CD4-positive, CD25-positive, alpha-beta regulatory T cell (primary cell): Measurements from ENCODE around the gene GORAB. TPM values are rescaled to one million over a fixed set of nuclear protein-coding genes. Genes with fewer than 3 reads are reported as not detected.

Source experiments
- ATAC-seq, 2 donors: fragments of 150-1000 bp; cut with Tn5 transposase; one replicate each; pipeline ENCODE4 v1.10.0; 2021; ENCODE audit warnings: low read depth in 2 of 2, moderate number of reproducible peaks in 2 of 2, moderate library complexity in 1 of 2
- DNase-seq, 3 donors: peaks; one replicate each; pipeline versions ENCODE4 v3.0.0 to v3.0.0-alpha.2; 2012 to 2022; ENCODE audit warnings: mixed read lengths in 1 of 3
- H3K27ac ChIP-seq: one replicate; pipeline ENCODE4 v1.7.0; 2013; ENCODE audit warnings: mild to moderate bottlenecking, low read length; ENCODE audit not compliant: insufficient read depth, poor library complexity, severe bottlenecking
- H3K27me3 ChIP-seq: one replicate; pipeline ENCODE4 v1.7.0; 2013; ENCODE audit warnings: low read length; ENCODE audit not compliant: control insufficient read depth, insufficient read depth
- H3K36me3 ChIP-seq: one replicate; pipeline ENCODE4 v1.7.0; 2013; ENCODE audit warnings: mild to moderate bottlenecking, low read length, moderate library complexity; ENCODE audit not compliant: control insufficient read depth, insufficient read depth
- H3K4me1 ChIP-seq: 2 replicates; pipeline ENCODE4 v1.7.0; 2013; ENCODE audit warnings: mild to moderate bottlenecking, low read length; ENCODE audit not compliant: insufficient read depth, control insufficient read depth, poor library complexity, severe bottlenecking
- H3K4me3 ChIP-seq: one replicate; pipeline ENCODE4 v1.7.0; 2013; ENCODE audit warnings: low read depth, mild to moderate bottlenecking, low read length, moderate library complexity
- H3K9me3 ChIP-seq, 2 experiments: 1 replicate in 1 of 2; 2 replicates in 1 of 2; pipeline ENCODE4 v1.7.0; 2013; ENCODE audit warnings: low read length in 2 of 2, mild to moderate bottlenecking in 1 of 2, moderate library complexity in 1 of 2; ENCODE audit not compliant: control insufficient read depth in 2 of 2
- H3K27ac Mint-ChIP-seq, 3 donors: one replicate each; pipeline ENCODE4 v1.8.0; 2020 to 2022; ENCODE audit warnings: mild to moderate bottlenecking in 3 of 3, mixed read lengths in 3 of 3, moderate library complexity in 2 of 3
- H3K27me3 Mint-ChIP-seq: one replicate; pipeline ENCODE4 v1.8.0; 2022; ENCODE audit warnings: mild to moderate bottlenecking, mixed read lengths
- H3K36me3 Mint-ChIP-seq: one replicate; pipeline ENCODE4 v1.8.0; 2020; ENCODE audit warnings: mixed read lengths
- H3K4me1 Mint-ChIP-seq, 4 donors: one replicate each; pipeline ENCODE4 v1.8.0; 2020 to 2022; ENCODE audit warnings: mixed read lengths in 4 of 4, mild to moderate bottlenecking in 1 of 4
- H3K4me3 Mint-ChIP-seq, 4 donors: one replicate each; pipeline ENCODE4 v1.8.0; 2020 to 2022; ENCODE audit warnings: mild to moderate bottlenecking in 4 of 4, mixed read lengths in 4 of 4, moderate library complexity in 3 of 4
- H3K9me3 Mint-ChIP-seq, 7 donors: one replicate each; pipeline ENCODE4 v1.8.0; 2020 to 2022; ENCODE audit warnings: mixed read lengths in 7 of 7, mild to moderate bottlenecking in 3 of 7, moderate library complexity in 2 of 7
- polyA plus RNA-seq, 4 donors: library from polyadenylated mRNA; unstranded; fragments of 300-500 nt; fragmentation: Illumina TruSeq; gene quantifications; one replicate each; pipeline ENCODE4 v1.2.3, GENCODE V29; 2021
- total RNA-seq: library from RNA; stranded (reverse); gene quantifications from one replicate; pipeline ENCODE4 v1.2.3, GENCODE V29; 2022

The GORAB gene
- total and polyA plus RNA-seq, 5 donors from 2014 or later: 3.7 to 29.8 (median 4.9) TPM

DNA sequence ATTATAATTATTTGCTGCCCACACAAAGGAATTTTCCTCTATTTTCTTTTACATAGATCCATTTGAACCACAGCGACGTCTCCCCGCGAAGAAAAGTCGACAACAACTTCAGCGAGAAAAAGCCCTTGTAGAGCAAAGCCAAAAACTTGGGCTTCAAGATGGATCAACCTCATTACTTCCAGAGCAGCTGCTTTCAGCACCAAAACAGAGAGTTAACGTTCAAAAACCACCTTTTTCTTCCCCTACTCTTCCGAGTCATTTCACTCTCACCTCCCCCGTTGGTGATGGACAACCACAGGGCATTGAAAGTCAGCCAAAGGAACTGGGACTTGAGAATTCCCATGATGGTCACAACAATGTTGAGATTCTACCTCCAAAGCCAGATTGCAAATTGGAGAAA lies 7.2 kb downstream of the GORAB start:
- Mint-ChIP-seq H3K4me1 (peaks cover 25 to 53% (median 33%) of the 10 kb centered on the region in 4 donors), H3K27ac (peak overlapping the region in 1 of 3 donors; percentile 68), H3K9me3 (no peaks in the 10 kb centered on the region), H3K27me3 (no peaks in the 10 kb centered on the region), H3K36me3 (peaks cover 62% of the 10 kb centered on the region), H3K4me3 (no peak overlapping the region)
- no peak overlapping the region for H3K4me3 ChIP-seq
- DNase-seq (no peak), ATAC-seq (no peak)
- H3K9me3 ChIP-seq: no peaks in the 10 kb centered on the region
- H3K27me3 ChIP-seq: no peaks in the 10 kb centered on the region
- no peak overlapping the region for H3K27ac ChIP-seq
- no peaks in the 10 kb centered on the region for H3K4me1 ChIP-seq
- peaks cover 46% of the 10 kb centered on the region for H3K36me3 ChIP-seq

DNA sequence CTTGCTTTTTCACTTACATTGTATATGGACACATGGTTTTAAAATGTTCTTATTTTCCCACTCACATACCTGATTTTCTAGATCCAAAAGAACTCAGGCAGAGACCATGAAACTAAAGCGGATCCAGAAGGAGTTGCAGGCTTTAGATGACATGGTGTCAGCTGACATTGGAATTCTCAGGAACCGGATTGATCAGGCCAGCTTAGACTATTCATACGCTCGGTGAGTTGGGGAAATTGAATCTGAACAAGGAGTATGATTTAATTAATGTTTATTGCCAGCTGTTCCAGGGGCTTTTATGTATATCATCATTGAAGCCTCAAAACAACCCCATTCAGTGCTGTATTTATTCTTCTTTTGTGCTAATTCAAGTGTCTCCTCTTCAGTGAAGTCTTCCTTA lies 12.7 kb downstream of the GORAB start:
- no peak overlapping the region for H3K4me3 ChIP-seq
- peaks cover 84% of the 10 kb centered on the region for H3K36me3 ChIP-seq
- peaks cover 0 to 36% (median 11%) of the 10 kb centered on the region in 4 donors for H3K4me1 Mint-ChIP-seq
- no peaks in the 10 kb centered on the region for H3K9me3 ChIP-seq
- no peak for DNase-seq
- ATAC-seq: no peak
- no peaks in the 10 kb centered on the region for H3K27me3 ChIP-seq
- no peak overlapping the region for H3K27ac Mint-ChIP-seq
- peaks cover 4% of the 10 kb centered on the region for H3K4me1 ChIP-seq
- H3K27me3 Mint-ChIP-seq: no peaks in the 10 kb centered on the region
- no peak overlapping the region for H3K27ac ChIP-seq
- peaks cover 74% of the 10 kb centered on the region for H3K36me3 Mint-ChIP-seq
- no peaks in the 10 kb centered on the region for H3K9me3 Mint-ChIP-seq
- no peak overlapping the region for H3K4me3 Mint-ChIP-seq

DNA sequence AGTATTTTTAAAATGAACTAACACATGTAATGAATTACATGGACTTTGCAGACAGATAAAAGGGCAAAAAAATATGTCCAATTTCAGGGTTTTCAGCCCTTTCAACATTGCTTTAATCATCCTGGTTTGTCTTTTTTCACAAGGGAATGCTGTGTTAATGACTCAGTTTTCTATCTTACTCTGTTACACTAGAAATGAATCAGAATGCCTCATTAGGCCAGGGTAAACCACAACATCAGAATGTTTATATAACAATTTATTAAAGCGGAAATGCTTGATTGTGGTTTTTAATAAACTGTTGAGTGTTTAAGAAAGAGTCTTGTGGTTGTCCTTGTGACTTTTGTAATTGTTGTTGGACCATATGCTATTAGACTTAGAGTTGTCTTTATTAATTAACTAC lies 13.5 kb downstream of the GORAB start:
- Mint-ChIP-seq H3K9me3 (no peaks in the 10 kb centered on the region), H3K36me3 (peaks cover 70% of the 10 kb centered on the region), H3K4me3 (no peak overlapping the region), H3K4me1 (peaks cover 0 to 27% (median 9%) of the 10 kb centered on the region in 4 donors), H3K27me3 (no peaks in the 10 kb centered on the region), H3K27ac (no peak overlapping the region)
- ATAC-seq (no peak), DNase-seq (no peak)
- Histone ChIP-seq H3K27me3 (no peaks in the 10 kb centered on the region), H3K4me1 (peaks cover 4% of the 10 kb centered on the region), H3K4me3 (no peak overlapping the region), H3K27ac (no peak overlapping the region), H3K9me3 (no peaks in the 10 kb centered on the region), H3K36me3 (peaks cover 83% of the 10 kb centered on the region)

DNA sequence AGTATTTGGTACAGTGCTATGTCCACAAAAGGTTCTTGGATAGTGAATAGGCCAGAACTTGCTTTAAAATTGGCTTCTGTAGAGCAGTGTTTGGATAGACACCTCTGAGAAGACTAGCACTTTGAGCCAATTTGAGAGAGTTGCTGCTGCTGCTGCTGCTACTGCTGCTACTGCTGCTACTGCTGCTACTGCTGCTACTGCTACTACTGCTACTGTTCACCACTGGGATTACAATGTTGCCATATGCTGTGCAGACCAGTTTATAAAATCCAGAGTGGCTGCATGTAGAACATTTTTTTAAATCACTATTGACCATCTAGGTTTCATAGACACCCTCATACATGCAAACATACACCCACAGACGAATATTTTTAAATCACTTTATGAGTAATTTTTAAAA lies 15.3 kb downstream of the GORAB start:
- Histone ChIP-seq H3K4me1 (peaks cover 4% of the 10 kb centered on the region), H3K27ac (no peak overlapping the region), H3K9me3 (no peaks in the 10 kb centered on the region), H3K4me3 (no peak overlapping the region), H3K36me3 (peaks cover 87% of the 10 kb centered on the region), H3K27me3 (no peaks in the 10 kb centered on the region)
- H3K27me3 Mint-ChIP-seq: no peaks in the 10 kb centered on the region
- H3K4me1 Mint-ChIP-seq: peaks cover 0 to 23% (median 6%) of the 10 kb centered on the region in 4 donors
- H3K9me3 Mint-ChIP-seq: no peaks in the 10 kb centered on the region
- no peak for DNase-seq
- H3K36me3 Mint-ChIP-seq: peaks cover 68% of the 10 kb centered on the region
- no peak for ATAC-seq
- H3K4me3 Mint-ChIP-seq: no peak overlapping the region
- no peak overlapping the region for H3K27ac Mint-ChIP-seq

DNA sequence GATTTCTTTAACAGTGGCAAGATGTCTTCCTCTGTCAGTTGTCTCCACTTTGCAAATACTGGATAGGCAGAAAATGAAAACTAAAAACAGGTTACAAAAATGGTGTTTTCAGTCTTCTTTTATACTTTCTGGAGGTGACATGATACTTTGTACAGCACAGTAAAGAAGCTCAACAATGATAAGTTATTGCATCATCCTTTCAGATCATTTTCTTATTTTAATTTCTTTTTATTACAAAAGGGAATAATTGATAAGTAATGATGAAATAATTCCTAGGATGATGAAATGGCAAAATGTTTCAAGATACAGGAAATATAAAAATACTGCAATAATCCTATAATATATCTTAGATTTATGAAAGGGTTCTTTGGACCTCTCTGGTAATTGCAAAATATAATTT lies 16.5 kb downstream of the GORAB start:
- DNase-seq: no peak
- Mint-ChIP-seq H3K4me3 (no peak overlapping the region), H3K27ac (no peak overlapping the region), H3K4me1 (peaks cover 0 to 22% (median 6%) of the 10 kb centered on the region in 4 donors), H3K36me3 (peaks cover 64% of the 10 kb centered on the region), H3K27me3 (no peaks in the 10 kb centered on the region), H3K9me3 (no peaks in the 10 kb centered on the region)
- H3K27me3 ChIP-seq: no peaks in the 10 kb centered on the region
- no peak overlapping the region for H3K4me3 ChIP-seq
- H3K27ac ChIP-seq: no peak overlapping the region
- H3K4me1 ChIP-seq: peaks cover 4% of the 10 kb centered on the region
- no peaks in the 10 kb centered on the region for H3K9me3 ChIP-seq
- no peak for ATAC-seq
- peaks cover 88% of the 10 kb centered on the region for H3K36me3 ChIP-seq

DNA sequence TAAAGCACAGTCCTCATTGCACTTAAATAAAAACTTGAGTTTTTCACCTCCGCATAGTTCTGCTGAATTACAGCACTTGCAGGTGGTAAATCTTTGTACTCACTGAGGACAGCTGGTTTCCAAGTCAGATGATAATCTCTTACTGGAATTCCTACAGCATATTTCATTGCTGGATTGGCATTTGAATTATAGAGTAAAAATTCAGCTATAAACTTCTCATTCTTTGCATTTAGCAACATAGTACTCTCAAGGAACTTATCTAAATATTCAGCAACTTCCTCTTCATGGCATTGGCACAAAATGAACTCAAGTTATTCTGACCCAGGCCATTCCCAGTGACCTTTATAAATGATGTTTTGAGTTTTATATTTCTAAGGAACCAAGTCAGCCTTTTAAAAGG lies 23.4 kb downstream of the GORAB start:
- H3K27me3 Mint-ChIP-seq: no peaks in the 10 kb centered on the region
- no peak overlapping the region for H3K27ac ChIP-seq
- peaks cover 21% of the 10 kb centered on the region for H3K36me3 Mint-ChIP-seq
- no peaks in the 10 kb centered on the region for H3K4me1 ChIP-seq
- no peak for DNase-seq
- peaks cover 0 to 5% (median 0%) of the 10 kb centered on the region in 4 donors for H3K4me1 Mint-ChIP-seq
- no peaks in the 10 kb centered on the region for H3K27me3 ChIP-seq
- H3K36me3 ChIP-seq: peaks cover 34% of the 10 kb centered on the region
- ATAC-seq: no peak
- peaks cover 4 to 17% of the 10 kb centered on the region in 2 experiments for H3K9me3 ChIP-seq
- H3K9me3 Mint-ChIP-seq: peaks cover 0 to 13% (median 7%) of the 10 kb centered on the region in 7 donors
- H3K4me3 Mint-ChIP-seq: no peak overlapping the region
- no peak overlapping the region for H3K27ac Mint-ChIP-seq
- H3K4me3 ChIP-seq: no peak overlapping the region

DNA sequence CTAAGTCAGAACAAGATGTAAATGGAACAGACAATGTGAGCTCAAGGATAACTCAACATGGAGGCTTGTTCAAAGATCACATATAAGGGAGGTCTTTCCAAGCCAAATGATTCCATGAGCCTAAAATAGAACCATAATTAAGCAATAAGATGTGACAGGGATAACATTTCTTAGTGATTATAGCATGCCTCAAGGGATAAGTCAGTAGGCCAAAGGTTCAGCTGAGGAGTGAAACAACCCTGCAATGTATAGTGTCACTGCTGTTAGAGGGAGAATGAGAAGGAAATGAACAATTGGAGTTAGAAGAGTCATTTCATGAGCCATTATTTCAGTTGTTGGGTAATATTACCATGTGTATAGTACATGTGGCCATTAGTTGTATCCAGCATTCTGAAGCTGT lies 25.0 kb downstream of the GORAB start:
- H3K27me3 Mint-ChIP-seq: no peaks in the 10 kb centered on the region
- no peaks in the 10 kb centered on the region for H3K4me1 Mint-ChIP-seq
- no peak overlapping the region for H3K27ac Mint-ChIP-seq
- ATAC-seq (no peak), DNase-seq (no peak)
- Histone ChIP-seq H3K27me3 (no peaks in the 10 kb centered on the region), H3K9me3 (peaks cover 4 to 17% of the 10 kb centered on the region in 2 experiments), H3K36me3 (peaks cover 20% of the 10 kb centered on the region), H3K4me1 (no peaks in the 10 kb centered on the region), H3K4me3 (no peak overlapping the region), H3K27ac (no peak overlapping the region)
- H3K4me3 Mint-ChIP-seq: no peak overlapping the region
- H3K9me3 Mint-ChIP-seq: peaks cover 0 to 13% (median 7%) of the 10 kb centered on the region in 7 donors
- H3K36me3 Mint-ChIP-seq: peaks cover 12% of the 10 kb centered on the region

DNA sequence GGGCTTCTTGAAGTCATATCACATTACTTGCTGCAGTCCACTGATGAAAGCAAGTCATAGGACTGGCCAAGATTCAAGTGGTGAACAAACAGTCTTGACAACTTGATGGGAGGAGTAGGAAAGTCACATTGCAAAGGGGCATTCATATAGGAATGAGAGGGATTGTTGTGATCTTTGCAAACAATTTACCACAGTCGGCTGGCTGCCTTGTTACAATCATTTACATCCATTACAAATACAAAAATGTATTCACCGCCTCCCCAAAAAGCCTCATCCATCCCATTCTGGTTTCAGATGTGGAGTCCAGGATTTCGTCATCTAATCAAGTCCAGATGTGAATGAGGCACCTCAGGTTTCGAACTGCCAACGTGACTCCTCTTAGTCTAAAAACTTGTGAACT lies 26.8 kb downstream of the GORAB start:
- Histone ChIP-seq H3K36me3 (peaks cover 4% of the 10 kb centered on the region), H3K9me3 (peaks cover 4 to 17% of the 10 kb centered on the region in 2 experiments), H3K27me3 (no peaks in the 10 kb centered on the region), H3K4me3 (no peak overlapping the region), H3K4me1 (peaks cover 5% of the 10 kb centered on the region), H3K27ac (no peak overlapping the region)
- H3K36me3 Mint-ChIP-seq: peaks cover 5% of the 10 kb centered on the region
- no peak overlapping the region for H3K27ac Mint-ChIP-seq
- H3K27me3 Mint-ChIP-seq: no peaks in the 10 kb centered on the region
- H3K4me3 Mint-ChIP-seq: no peak overlapping the region
- peaks cover 0 to 13% (median 7%) of the 10 kb centered on the region in 7 donors for H3K9me3 Mint-ChIP-seq
- ATAC-seq (no peak), DNase-seq (no peak)
- peaks cover 8 to 17% (median 11%) of the 10 kb centered on the region in 4 donors for H3K4me1 Mint-ChIP-seq
